Urothelium cell line (cell line): ENCODE measurements around the gene FKBP10.
"Not testable (repeated sequence)": the region's sequence is repeated elsewhere in the genome, so short reads cannot be mapped to it uniquely, and the experiment has no call there.

Experiments used
- DNase-seq: peaks from one replicate; pipeline ENCODE4 v3.0.0; 2011; ENCODE audit warnings: low spot score, mixed read lengths
- FAIRE-seq: peaks from 2 replicates; lab custom pipeline; 2011; peaks lifted over from hg19 to GRCh38; lab: Jason Lieb, UNC

The FKBP10 gene

DNA sequence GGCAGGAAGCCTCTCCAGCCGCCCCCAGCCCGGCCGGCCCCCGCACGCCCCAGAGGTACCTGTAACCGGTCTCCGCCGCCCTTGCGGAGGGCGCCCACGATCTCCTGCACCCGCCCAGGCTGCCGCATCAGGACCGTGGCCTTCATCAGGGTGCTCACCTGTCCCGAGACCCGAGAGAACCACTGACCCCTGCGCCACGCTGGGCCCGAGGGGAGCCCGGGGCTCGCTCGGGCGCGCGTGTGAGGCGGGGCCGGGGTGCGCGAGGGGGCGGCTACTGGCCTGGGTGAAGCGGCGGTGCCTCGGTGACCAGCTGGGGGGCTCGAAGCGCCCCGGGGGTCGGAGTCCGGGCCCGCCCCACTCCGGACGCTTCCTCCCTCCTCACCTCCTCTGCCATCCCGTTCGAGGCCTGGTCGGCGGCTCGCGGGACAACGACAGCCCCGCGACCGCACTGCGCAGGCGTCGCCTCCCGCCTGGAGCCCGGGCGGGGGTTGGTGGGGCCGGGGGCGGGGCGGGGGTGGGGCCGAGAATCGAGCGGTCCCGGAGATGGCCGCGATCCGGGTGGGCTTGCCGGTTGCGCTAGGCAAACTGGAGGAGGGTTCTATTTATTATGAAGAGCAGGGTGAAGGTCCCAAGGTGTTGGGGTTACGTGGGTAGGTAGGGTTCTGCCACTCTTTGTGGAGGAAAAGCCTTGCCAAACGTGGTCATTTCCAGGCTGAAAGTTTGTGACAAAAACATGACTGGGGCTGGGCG lies 23.2 kb downstream of the FKBP10 start, which contains the start of gene NT5C3B:
NT5C3B (minus strand) TSS at position 433 of the 750 bp plus-strand sequence; CDS start at position 394, 39 bp downstream.
- peak; percentile 94 for DNase-seq
- no peak for FAIRE-seq

DNA sequence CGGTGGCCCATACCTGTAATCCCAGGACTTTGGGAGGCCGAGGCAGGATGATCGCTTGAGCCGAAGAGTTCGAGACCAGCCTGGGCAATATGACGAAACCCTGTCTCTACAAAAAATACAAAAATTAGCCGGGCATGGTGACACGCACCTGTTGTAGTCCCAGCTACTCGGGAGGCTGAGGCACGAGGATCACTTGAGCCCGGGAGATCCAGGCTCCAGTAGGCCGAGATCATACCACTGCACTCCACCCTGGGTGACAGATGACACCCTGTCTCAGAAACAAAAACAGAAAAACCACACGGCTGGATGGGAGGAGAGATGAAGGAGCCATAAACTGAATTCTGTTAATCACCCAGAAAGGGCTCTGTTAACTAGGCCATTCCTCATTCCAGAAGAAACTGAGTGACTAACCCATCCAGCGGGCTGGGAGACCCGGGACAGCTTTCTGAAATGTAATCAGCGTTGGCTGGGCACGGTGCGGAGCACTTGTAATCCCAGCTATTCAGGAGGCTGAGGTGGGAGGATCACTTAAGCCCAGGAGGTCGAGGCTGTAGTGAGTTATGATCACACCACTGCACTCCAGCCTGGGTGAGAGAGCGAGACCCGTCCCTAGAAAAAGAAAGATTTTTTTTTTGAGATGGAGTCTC lies 23.9 kb downstream of the FKBP10 start:
- FAIRE-seq: no peak
- no peak for DNase-seq

DNA sequence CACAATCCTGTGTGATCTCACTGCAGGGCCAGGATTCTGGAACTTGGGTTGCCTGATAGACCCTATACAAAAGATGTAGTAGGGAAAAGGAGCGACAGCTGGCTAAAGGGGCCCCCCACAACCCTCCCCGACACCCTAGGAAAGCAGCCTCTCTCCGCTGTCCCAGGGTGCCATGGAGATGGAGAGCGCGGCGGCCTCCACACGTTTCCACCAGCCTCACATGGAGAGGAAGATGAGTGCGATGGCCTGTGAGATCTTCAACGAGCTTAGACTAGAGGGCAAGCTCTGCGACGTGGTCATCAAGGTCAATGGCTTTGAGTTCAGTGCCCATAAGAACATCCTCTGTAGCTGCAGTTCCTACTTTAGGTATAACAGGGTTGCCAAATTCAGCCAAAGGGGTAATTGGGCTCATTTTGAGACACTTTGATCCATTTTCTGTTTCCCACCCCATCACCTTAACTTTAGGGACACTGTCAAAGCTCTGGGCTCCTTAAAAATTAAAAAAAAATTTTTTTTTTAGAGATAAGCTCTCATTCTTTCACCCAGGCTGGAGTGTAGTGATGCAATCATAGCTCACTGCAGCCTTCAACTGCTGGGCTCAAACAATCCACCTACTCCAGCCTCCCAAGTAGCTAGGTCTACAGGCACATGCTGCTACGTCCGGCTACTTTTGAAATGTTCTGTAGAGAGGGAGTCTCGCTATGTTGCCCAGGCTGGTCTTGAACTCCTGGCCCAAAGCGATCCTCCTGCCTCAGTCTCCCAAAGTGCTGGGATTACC lies 25.1 kb downstream of the FKBP10 start, which contains the start of gene KLHL10:
KLHL10 (plus strand) TSS at position 65 of the 778 bp plus-strand sequence; CDS start at position 173, 108 bp downstream.
- no peak for FAIRE-seq
- DNase-seq: no peak

DNA sequence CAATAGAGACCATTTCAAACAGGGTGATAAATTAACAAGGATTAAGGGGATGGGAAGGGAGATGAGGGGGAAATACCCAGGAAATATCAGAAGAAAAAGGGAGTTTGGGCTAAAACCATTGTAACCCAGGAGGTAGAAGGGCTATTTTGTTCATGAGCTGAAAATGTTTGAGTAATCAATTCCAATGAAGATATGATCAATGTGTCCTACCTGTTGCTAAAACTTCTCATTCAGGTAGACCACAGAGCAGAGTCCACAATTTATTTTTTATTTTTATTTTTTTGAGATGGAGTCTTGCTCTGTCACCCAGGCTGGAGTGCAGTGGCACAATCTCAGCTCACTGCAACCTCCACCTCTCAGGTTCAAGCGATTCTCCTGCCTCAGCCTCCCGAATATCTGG lies 26.6 kb downstream of the FKBP10 start:
- not testable (repeated sequence) for FAIRE-seq, DNase-seq

DNA sequence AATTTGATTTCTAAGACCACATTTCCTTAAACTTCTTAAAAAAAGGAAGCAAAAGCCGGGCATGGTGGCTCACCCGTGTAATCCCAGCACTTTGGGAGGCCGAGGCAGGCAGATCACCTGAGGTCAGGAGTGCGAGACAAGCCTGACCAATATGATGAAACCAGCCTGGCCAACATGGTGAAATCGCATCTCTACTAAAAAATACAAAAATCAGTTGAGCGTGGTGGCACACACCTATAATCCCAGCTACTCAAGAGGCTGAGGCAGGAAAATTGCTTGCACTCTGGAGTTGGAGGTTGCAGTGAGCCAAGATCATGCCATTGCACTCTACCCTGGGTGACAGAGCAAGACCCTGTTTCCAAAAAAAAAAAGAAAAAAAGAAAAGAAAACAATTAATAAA lies 28.0 kb downstream of the FKBP10 start:
- FAIRE-seq, DNase-seq: not testable (repeated sequence)

DNA sequence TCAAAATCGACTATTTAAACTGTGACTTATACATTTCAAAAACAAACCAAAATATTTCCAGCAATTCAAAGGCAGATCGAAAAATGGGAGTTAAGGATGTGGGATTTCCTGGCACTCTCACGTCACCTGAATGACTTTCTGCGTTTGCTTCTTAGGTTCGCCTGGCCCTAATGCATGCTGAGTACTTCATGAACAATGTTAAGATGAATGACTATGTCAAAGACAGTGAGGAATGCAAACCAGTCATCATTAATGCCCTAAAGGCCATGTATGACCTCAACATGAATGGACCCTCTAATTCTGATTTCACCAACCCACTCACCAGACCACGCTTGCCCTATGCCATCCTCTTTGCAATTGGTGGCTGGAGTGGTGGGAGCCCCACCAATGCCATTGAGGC lies 32.2 kb downstream of the FKBP10 start:
- DNase-seq (no peak), FAIRE-seq (no peak)

DNA sequence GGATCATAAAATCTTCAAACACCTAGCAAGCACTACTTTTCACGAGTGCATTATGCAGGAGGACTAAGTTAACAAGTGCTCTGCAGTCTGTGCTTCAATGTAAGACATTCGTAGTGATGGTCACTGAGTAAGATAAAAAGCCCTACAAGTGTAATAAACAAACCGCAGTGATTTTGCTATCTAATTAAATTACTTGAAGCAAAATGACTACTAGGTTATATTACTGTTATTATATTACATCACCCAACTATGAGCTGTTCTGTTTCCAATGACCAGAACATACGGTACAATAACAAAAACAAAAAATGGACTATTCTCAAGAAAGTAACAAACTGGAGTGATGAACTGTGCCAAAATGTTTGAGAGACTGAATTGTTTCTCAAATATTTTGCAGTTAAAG lies 36.0 kb downstream of the FKBP10 start:
- no peak for FAIRE-seq
- DNase-seq: no peak

DNA sequence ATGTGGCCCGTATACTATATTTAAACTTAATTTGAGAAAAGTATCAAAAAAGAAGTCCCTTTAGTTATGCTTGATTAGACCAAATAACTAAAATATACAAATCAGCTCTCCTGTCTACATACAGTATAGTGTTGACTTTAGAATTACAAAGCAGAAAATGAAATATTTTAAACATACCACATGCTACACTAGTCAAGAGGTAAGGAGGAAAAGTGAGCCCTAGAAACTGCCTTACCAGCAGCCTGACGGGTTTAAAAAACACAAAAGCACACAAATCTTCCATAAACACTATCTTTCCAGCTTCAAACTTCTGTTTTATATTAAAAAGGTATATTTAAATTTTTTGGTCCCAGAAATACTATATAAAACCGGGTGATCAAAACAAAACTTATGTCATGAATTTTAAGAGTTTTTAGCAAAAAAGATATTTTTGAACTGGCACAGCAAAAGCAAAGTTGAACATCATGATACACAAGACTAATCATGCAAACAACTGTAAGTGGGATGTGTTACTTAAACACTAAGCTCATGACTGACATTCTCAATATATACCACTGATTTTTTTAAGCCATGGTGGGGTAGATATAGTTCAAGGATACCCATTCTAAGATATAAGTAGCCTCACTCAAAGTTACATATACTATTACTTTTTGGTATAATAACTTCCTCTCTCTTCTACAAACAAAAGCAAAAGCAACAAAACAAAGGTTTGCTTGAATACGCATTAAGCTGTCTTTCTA lies 36.6 kb downstream of the FKBP10 start:
- FAIRE-seq: no peak
- DNase-seq: no peak

DNA sequence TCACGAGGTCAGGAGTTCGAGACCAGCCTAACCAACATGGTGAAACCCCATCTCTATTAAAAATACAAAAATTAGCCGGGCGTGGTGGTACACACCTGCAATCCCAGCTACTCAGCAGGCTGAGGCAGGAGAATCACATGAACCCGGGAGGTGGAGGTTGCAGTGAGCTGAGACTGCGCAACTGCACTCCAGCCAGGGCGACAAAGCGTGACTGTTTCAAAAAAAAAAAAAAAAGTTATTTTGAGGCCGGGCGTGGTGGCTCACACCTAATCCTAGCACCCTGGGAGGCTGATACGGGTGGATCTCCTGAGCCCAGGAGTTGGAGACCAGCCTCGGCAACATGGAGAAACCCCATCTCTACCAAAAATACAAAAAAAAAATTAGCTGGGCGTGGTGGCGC lies 38.6 kb downstream of the FKBP10 start:
- DNase-seq, FAIRE-seq: not testable (repeated sequence)

DNA sequence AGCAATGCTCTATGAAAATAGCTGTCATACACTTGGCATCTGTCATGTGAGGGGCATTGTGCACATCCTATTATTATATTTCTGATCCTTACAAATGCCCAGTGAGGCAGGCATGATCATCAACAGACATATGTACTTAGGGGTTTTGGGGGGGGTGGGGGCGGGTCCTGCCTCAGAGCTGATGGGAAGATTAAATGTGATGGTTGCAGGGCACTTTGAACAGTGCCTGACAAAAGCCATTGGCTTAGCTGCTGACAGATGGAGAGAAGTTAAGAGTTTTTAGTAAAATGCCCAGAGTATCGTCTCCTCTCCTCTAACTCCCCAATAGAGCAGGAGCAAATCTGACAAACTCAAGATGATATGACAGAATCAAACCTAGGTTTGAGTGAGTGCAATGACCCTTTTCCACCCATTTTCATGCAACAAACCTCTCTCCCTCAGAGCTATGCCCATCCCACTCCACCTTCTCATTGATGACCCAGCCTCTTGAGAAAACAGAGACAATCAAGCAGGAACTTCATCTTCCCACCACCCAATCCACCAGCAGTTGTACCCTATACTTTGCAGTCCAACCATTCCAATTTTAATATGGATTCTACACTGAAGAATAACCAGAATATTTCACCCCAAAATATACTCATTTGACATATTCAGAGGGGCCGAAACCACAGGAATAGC lies 47.6 kb downstream of the FKBP10 start:
- DNase-seq (no peak), FAIRE-seq (no peak)

DNA sequence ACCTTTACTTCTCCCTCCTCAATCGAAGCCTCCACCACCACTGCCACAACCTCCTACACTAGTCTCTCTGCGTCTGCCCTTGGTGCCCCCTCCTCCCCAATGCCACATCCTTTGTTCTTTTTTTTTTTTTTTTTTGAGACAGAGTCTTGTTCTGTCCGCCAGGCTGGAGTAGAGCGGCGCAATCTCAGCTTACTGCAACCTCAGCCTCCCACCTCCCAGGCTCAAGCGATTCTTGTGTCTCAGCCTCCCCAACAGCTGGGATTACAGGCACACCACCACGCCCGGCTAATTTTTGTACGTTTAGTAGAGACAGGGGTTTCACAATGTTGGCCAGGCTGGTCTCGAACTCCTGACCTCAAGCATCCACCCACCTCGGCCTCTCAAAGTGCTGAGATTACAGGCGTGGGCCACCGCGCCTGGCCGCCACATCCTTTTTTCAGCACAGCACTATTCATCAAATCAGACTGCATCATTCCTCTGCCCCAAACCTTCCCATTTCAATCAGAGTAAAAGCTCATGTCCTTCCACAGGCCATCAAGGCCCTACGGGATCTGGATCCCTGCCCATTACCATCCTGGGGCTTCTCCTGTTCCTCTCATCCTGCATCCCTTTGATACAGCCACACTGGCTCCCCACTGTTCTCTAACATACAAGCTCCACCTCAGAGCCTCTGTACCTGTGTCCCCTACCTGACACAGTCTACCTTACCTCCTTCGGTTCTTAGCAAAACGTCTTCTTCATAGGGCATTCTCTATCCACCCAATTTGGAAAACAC lies 50.5 kb downstream of the FKBP10 start:
- no peak for FAIRE-seq
- DNase-seq: no peak

DNA sequence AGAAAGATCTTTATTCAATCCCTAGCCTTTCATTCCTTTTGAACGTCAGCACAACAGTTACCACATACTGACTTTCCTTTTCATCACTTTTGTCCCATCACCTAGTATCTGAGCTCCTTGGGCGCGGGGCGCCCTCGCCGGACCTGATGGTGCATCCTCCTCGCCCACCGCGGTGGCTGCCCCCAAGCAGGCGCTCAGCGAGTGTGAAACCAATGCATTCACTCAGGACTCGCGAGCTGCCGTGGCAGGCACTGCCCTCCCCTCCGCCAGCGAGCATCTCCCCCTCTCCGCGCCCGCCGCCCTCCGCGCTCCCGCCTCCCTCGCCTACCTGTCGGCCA lies 51.7 kb downstream of the FKBP10 start:
- DNase-seq (no peak), FAIRE-seq (peak; percentile 52)

DNA sequence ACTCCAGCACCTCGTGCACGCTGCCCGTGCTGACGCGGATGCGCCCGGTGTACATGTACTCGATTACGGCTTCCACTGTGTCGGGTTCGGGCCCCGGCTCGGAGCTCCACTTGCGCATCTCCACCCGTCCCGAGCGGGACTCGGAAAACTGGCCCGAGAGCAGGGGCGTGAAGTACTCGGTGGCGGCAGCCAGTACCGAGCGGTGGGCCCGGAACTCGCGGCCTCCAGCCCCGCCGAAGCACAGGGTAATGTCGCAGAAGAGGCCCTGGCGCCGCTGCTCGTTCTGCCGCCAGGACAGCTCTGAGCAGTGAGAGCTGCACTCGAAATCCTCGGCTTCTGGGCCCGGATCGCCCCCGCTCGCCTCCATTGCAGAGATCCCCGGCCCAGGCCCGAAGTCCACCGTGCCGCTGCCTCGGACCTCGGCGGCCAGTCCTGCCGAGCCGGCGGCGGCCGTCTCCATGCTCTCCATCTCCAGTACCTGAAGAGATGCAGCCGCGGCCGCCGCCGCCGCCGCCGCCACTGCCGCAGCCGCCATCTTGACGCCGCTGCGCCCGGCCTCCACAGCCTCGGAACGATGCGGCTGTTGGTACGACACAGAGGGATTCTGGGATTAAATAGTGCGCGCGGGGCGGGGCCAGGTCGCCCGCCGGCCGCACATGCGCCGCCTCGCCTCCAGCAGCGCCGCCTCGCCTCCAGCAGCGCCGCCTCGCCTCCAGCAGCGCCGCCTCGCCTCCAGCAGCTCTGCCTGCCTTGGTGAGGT lies 52.2 kb downstream of the FKBP10 start, which contains the start of gene KLHL11:
KLHL11 (minus strand) TSS at position 588 of the 760 bp plus-strand sequence; CDS start at position 535, 53 bp downstream.
- peak; percentile 74 for FAIRE-seq
- peak; percentile 96 for DNase-seq

DNA sequence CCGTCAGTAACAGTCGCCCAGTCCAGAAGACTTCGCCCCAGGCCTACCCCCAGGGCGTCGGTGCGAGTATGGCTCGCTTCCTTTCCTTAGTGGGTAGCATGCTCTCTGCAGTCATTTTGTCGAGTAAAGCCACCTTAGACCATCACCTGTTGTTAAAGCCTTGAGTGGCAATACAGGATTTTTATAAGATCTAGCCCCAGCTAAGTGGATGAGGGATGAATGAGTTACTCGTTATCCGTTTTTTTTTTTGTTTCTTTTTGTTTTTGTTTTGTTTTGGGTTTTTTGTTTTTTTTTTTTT lies 52.7 kb downstream of the FKBP10 start:
- no peak for FAIRE-seq

DNA sequence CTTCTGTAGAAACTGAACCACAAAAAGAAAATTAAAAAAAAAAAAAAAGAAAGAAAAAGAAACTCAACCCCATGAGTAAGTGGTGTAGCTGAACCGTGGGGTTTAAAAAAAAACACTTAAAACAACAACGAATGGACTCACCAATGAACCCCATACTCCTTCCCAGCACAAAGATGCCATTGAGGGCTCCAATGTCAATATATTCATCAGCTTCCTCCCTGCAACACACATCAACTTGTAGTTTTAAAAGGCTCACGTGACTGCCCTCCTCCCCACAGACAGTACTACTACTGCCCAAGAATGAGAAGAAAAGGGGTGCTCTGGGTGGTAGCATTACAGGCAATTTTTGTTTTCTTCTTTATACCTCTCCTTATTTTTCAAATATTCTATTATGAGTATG lies 55.8 kb downstream of the FKBP10 start:
- DNase-seq: no peak
- FAIRE-seq: no peak

More for the DNA sequence above, 52.7 kb downstream of the FKBP10 start:
- no peak for DNase-seq

DNA sequence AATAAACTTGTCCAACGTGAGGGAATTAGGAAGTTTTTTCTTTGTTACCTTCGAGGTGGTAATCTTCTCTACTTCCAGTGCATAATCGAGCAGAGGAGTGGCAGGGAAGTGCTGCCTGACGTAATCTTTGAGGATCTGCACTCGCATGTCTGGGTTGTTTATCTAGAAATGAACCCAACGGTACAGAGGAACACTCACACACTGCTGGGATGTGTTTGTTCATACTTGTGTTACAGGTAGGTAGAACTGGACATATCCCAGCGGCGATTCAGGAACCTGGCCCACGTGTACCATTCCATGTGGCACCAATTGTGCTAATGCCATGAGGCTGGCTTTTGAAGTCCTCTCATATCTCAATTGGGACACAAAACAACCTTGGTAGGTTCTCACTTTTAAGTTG lies 56.6 kb downstream of the FKBP10 start:
- FAIRE-seq (no peak), DNase-seq (no peak)

DNA sequence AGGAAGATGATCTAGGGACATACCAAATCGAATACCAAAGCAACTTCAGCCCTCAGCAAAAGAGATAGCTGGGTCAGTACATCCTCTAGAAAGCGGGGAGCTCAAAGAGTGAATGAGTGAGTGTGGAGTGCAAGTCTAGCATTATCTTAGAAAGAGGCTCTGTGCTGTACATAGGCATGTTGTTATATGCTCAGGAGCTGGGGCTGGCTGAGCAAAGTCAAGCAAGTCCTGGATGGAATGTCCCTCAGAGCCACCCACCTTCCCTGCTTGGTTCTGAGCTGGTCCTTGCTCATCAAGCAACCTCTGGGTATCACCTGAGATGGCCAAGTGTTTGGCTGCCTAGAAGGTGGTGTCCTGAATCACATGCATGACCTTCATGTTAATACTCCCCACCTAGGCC lies 57.3 kb downstream of the FKBP10 start:
- FAIRE-seq (no peak), DNase-seq (no peak)

DNA sequence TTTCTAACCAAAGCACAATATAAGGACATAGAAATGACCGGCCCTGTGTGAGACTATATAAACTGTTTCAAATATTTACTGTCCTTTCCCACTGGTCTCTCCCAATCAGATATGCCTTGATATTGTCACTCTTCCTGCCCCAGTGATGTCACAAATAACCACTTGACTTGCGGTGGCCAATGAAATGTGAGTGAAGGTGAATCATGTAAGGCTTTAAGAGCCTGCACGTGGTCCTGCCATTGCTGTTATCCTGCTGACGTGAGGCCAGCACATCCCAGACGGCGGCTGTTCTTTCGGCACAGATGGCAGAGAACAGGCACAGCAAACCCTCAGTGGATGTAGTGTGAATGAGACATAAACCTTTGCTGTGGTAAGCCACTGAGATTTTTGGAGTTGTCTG lies 57.8 kb downstream of the FKBP10 start:
- FAIRE-seq (no peak), DNase-seq (no peak)

DNA sequence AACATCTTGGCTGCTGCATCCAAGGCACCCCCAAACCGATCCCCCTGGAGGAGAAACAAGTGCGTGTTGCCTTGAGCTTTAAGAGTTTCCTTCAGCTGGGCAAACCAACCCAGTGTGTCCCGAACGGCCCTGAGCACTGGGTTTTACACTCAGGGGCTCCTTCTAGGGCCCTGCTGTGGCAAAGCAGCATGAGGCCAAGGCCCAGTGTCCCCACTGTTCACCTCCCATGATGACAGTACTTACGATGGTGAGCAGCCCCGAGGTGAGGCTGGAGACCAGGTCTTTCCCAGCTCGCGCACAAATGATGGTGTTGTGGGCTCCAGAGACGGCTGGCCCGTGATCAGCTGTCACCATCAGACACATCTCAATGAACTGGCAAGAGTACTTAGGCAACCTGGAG lies 59.0 kb downstream of the FKBP10 start:
- no peak for DNase-seq
- FAIRE-seq: no peak
